H1 (cell line): ENCODE measurements around the gene DTX3. TPM values are rescaled to one million over a fixed set of nuclear protein-coding genes. Genes with fewer than 3 reads are reported as not detected.

Experiments
- ASH2L ChIP-seq: fragments of 200-600, 300-600 bp; sonication (generic); IDR thresholded peaks from one replicate; pipeline ENCODE4 v1.7.1; 2017; ENCODE audit warnings: low read length
- PHF8 ChIP-seq: fragments of 200-600 bp; sonication (generic); conservative IDR thresholded peaks from 2 replicates; pipeline ENCODE4 v1.7.1; 2012; ENCODE audit warnings: low read depth, mild to moderate bottlenecking, inconsistent platforms, low read length, moderate library complexity
- POLR2AphosphoS5 ChIP-seq: IDR thresholded peaks from 2 replicates; pipeline ENCODE4 v1.6.1; 2011; ENCODE audit warnings: low read depth, low read length
- SAP30 ChIP-seq: fragments of 300-600 bp; sonication (generic); IDR thresholded peaks from 2 replicates; pipeline ENCODE4 v1.7.1; 2012; ENCODE audit warnings: low read length, moderate library complexity, mild to moderate bottlenecking, inconsistent platforms; ENCODE audit not compliant: insufficient read depth, insufficient replicate concordance
- SIRT6 ChIP-seq: IDR thresholded peaks from one replicate; pipeline ENCODE4 v1.7.1; 2012; ENCODE audit warnings: low read length, inconsistent platforms
- TAF7 ChIP-seq: optimal IDR thresholded peaks from 2 replicates; pipeline ENCODE3; 2011; ENCODE audit warnings: low read depth, mild to moderate bottlenecking, inconsistent platforms, low read length, moderate library complexity, borderline replicate concordance
- polyA plus RNA-seq, 7 experiments: library from polyadenylated mRNA; depleted of rRNA in 3 of 7; stranded (reverse) in 5 of 7; unstranded in 2 of 7; fragments of >200 nt in 5 of 7; fragments of 200-250 nt in 2 of 7; gene quantifications; 1 replicate in 5 of 7; 2 replicates in 1 of 7; 4 replicates in 1 of 7; pipeline versions ENCODE4 v1.2.1 to v1.2.3, GENCODE V29; 2011 to 2013; ENCODE audit warnings: missing spikeins in 2 of 7, mixed read lengths in 2 of 7
- total RNA-seq: library from RNA; stranded (reverse); fragmentation: NEBNext Ultra II Directional; extraction: Animal tissue kit (Norgen Biotek cat#: 25700); gene quantifications from 2 replicates; pipeline ENCODE4 v1.2.1, GENCODE V29; 2021

The DTX3 gene
- total and polyA plus RNA-seq, 2 of the 8 experiments (the other 6 are each of a cell fraction or from before 2014, with no cell fraction given) = 41.8 to 92.5 TPM

GRCh38 chr12:57554897-57555296 lies 49.7 kb upstream of the DTX3 start (continued):
- TF ChIP-seq POLR2AphosphoS5 (no peak), ASH2L (no peak), SAP30 (no peak), TAF7 (no peak), PHF8 (no peak), SIRT6 (no peak)
- TF ChIP-seq, all 59 proteins: peak for 0
